ENCODE measurements around the gene SKI.

The SKI gene

DNA sequence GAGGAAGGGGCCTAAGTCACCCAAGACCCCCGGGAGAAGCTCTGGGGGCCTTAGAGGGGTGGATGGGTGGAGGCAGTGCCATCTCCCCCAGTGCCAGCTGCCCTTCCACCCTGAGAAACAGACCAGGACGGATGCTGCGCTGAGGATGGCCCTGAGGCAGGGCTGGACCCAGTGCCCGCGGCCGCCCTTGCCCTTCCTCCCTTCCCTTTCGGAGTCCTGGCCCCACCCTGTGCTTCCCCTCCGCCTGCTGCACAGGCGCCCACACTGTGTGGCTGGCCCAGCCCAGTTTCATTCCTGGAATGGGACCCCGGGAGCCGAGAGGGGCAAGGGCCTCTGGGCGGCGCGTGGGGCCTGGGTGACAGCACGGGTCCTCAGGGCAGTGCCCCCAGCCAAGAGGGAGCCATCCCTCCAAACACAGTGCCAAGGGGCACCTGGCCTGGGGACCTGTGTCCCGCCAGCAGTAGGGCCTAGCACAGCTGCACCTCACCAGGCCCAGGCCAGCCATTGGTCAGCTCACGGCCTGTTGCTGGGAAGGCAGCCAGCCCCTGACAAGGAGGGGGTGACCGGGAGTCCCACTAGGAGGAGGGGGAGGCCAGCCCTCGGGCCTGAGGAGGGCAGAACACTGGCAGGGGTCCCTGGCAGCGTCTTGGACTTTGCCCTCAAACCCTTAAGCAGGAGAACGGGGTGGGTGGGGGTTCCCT lies 13.4 kb upstream of the SKI start:
- Histone ChIP-seq H3K4me1 (ENCODE audit: control insufficient read depth, low read length) (no peaks in the 10 kb centered on the region), H4K20me1 (ENCODE audit: control insufficient read depth, insufficient read depth, low read depth, low read length) (no peaks in the 10 kb centered on the region), H3K4me2 (ENCODE audit: low read length) (no peak overlapping the region), H3K79me2 (ENCODE audit: control insufficient read depth, low read length) (no peaks in the 10 kb centered on the region), H3F3A (ENCODE audit: control insufficient read depth, insufficient read depth) (no peaks in the 10 kb centered on the region), H3K4me3 (ENCODE audit: low read length) (no peak overlapping the region), H3K27ac (ENCODE audit: low read depth, low read length) (no peak overlapping the region), H3K9me2 (replicated peaks; ENCODE audit: control insufficient read depth, low read length) (no peaks in the 10 kb centered on the region), H3K27me3 (ENCODE audit: control insufficient read depth, low read length) (no peaks in the 10 kb centered on the region), H3K36me3 (ENCODE audit: control insufficient read depth, low read length) (no peaks in the 10 kb centered on the region), H3K9me3 (ENCODE audit: control insufficient read depth, insufficient read depth, low read length) (no peaks in the 10 kb centered on the region)
- TF ChIP-seq CTCF (IDR thresholded peaks at IDR 0.05; ENCODE audit: low read depth, low read length, poor library complexity, severe bottlenecking) (no peak), EZH2phosphoT487 (IDR thresholded peaks at IDR 0.05; ENCODE audit: borderline replicate concordance, low read length) (no peak)

- Histone ChIP-seq H3K9me2 (replicated peaks; ENCODE audit: control insufficient read depth, low read length) (no peaks in the 10 kb centered on the region), H3K27ac (ENCODE audit: low read depth, low read length) (no peak overlapping the region), H3K4me1 (ENCODE audit: control insufficient read depth, low read length) (no peaks in the 10 kb centered on the region), H3K79me2 (ENCODE audit: control insufficient read depth, low read length) (no peaks in the 10 kb centered on the region), H4K20me1 (ENCODE audit: control insufficient read depth, insufficient read depth, low read depth, low read length) (no peaks in the 10 kb centered on the region), H3K9me3 (ENCODE audit: control insufficient read depth, insufficient read depth, low read length) (no peaks in the 10 kb centered on the region), H3K4me3 (ENCODE audit: low read length) (no peak overlapping the region), H3K36me3 (ENCODE audit: control insufficient read depth, low read length) (no peaks in the 10 kb centered on the region), H3F3A (ENCODE audit: control insufficient read depth, insufficient read depth) (no peaks in the 10 kb centered on the region), H3K4me2 (ENCODE audit: low read length) (no peak overlapping the region), H3K27me3 (ENCODE audit: control insufficient read depth, low read length) (no peaks in the 10 kb centered on the region)
- TF ChIP-seq CTCF (IDR thresholded peaks at IDR 0.05; ENCODE audit: low read depth, low read length, poor library complexity, severe bottlenecking) = no peak
- no peak for TF ChIP-seq EZH2phosphoT487 (IDR thresholded peaks at IDR 0.05; ENCODE audit: borderline replicate concordance, low read length)
These were observed 12.8 kb upstream of the SKI start for GRCh38 chr1:2215329-2215728.

- H3F3A ChIP-seq (ENCODE audit: control insufficient read depth, insufficient read depth) = no peaks in the 10 kb centered on the region
- H3K27me3 ChIP-seq (ENCODE audit: control insufficient read depth, low read length) = no peaks in the 10 kb centered on the region
- H3K36me3 ChIP-seq (ENCODE audit: control insufficient read depth, low read length) = no peaks in the 10 kb centered on the region
- no peaks in the 10 kb centered on the region for H3K79me2 ChIP-seq (ENCODE audit: control insufficient read depth, low read length)
- no peaks in the 10 kb centered on the region for H3K9me2 ChIP-seq (replicated peaks; ENCODE audit: control insufficient read depth, low read length)
- no peak overlapping the region for H3K4me2 ChIP-seq (ENCODE audit: low read length)
- TF ChIP-seq EZH2phosphoT487 (IDR thresholded peaks at IDR 0.05; ENCODE audit: borderline replicate concordance, low read length) (no peak), CTCF (IDR thresholded peaks at IDR 0.05; ENCODE audit: low read depth, low read length, poor library complexity, severe bottlenecking) (no peak)
- H3K9me3 ChIP-seq (ENCODE audit: control insufficient read depth, insufficient read depth, low read length) = no peaks in the 10 kb centered on the region
- no peak overlapping the region for H3K4me3 ChIP-seq (ENCODE audit: low read length)
- H3K27ac ChIP-seq (ENCODE audit: low read depth, low read length) = no peak overlapping the region
- H4K20me1 ChIP-seq (ENCODE audit: control insufficient read depth, insufficient read depth, low read depth, low read length) = no peaks in the 10 kb centered on the region
- H3K4me1 ChIP-seq (ENCODE audit: control insufficient read depth, low read length) = no peaks in the 10 kb centered on the region
These were observed 12.0 kb upstream of the SKI start for GRCh38 chr1:2215909-2216766.
